ENCODE data around the gene MX1.
A peak's percentile ranks its signal among the peaks of the same experiment; 100 is the strongest.

The MX1 gene

DNA sequence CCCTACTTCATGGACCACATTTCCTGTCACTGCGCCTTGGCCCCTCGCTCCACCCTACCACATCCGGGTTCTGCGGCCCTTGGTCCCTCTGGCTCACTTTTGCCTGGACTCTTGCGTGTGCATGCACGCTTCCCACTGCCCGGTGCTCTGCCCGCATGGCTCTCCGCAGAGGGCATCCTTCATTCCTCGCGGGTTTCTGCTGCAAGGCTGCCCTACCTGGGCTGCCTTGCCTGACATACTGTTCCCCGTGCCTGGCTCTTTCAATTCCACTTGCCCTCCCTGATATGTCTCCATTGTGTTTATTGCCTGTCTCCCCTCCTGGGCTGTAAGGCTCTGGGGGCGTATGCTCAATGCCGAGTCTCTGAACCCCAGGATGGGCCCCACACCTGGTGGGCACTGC lies 37.8 kb upstream of the MX1 start:
- TF ChIP-seq CTCF (IDR thresholded peaks at IDR 0.05), result no peak
- H3K27ac ChIP-seq, result no peak overlapping the region
- DNase-seq (ENCODE audit: low spot score), result no peak
- H3K4me3 ChIP-seq, result no peak overlapping the region

DNA sequence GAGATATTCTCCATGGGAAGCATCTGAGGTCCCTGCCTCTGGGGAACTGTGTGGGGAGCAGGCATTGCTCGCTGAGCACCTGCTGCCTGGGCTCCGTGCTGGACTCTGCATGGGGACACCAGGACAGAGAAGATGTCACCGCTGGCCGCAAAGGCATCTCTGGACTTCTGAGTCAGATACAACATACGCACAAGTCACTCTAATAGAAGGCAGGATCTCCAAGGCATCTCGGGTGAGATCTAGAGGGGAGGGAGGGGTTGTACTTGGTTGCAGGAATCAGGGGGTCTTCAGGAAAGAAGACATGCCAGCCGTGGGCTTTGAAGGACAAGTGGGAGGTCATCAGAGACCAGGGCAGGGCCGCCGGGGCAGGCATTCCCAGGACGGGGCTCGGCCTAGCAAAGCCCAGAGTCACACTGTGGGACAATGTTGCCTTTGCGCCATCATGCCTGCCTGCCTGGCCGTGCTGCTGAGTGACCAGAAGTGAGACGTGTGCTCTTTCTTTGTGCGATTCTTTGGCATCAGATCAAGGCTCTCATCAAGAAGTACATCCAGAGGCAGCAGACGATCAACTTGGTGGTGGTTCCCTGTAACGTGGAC lies 35.9 kb upstream of the MX1 start:
- Histone ChIP-seq H3K27ac (no peak overlapping the region), H3K4me3 (no peak overlapping the region)
- TF ChIP-seq CTCF (IDR thresholded peaks at IDR 0.05), result no peak
- peak; percentile 31 for DNase-seq (ENCODE audit: low spot score)

DNA sequence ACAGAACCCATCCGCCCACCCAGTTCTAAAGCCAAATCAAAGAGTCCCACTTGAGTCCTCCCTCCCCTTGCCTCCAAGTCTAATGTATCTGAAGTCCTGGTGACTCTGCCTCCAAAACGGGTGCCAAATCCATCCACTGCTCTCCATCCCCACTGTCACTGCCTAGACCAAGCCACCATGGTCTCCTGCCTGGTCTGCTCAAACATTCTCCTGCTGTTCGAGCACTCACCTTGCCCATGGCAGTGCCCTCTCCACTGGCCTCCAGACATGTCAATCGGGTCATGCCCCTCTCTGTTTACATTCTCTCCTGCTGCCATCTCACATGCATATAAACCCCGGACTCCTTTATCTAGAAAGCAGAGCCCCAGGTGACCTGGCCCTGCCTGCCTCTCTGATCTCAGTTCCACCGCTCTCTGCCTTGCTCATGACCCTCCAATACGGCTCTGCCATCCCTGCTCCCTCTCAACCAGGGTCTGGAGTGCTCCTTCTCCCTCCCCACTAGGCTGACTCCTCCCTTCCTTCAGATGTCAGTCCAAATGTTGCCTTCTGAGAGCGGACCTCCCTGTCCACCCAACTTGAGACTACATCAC lies 32.1 kb upstream of the MX1 start:
- Histone ChIP-seq H3K4me3 (no peak overlapping the region), H3K27ac (no peak overlapping the region)
- no peak for TF ChIP-seq CTCF (IDR thresholded peaks at IDR 0.05)
- peak; percentile 52 for DNase-seq (ENCODE audit: low spot score)

DNA sequence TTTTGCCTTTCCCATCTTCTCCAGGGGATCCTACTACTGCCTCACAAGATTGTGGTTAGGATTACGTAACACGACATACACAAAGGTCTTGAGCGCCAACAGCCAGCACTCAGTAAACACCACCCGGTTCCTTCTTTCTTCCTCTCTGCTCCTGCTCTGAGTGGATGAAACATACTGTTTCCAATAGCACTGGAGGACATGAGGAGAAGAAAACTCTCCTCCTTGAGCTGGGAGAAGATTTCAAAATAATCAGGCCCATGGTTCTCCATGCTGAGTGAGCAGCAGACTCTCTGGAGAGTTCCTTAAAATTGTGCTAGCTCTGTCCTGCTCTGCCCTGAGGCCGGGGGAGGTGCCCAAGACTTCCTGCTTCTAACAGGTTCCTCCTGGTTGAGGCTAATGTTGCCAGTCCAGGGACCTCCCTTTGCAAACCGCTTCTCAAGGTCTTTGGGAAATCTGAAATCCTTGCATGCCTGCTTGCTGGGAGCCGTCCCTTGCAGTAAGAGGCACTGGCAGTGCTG lies 29.4 kb upstream of the MX1 start:
- Histone ChIP-seq H3K4me3 (no peak overlapping the region), H3K27ac (peak overlapping the region in 1 of 2 donors; percentile 65)
- DNase-seq (ENCODE audit: low spot score), result peak; percentile 72
- TF ChIP-seq CTCF (IDR thresholded peaks at IDR 0.05), result no peak

DNA sequence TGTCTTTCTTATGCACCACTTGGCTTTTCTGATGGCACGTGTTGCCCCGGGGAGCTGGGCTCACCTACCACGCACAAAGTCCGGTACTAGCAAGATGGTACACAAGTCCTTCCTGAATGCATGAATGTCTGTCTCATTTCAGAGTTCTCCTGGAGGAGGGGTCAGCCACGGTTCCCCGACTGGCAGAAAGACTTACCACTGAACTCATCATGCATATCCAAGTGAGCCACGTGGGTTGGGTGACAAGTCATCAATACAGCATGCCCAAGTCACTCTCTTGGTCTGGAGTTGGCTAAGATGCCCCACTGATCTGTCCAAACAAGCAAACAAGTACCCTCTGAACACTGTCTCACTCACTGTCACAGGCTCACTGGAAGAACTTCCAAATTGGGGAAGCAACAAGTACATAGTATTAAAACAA lies 28.6 kb upstream of the MX1 start:
- no peak for TF ChIP-seq CTCF (IDR thresholded peaks at IDR 0.05)
- Histone ChIP-seq H3K4me3 (no peak overlapping the region), H3K27ac (peak overlapping the region in 1 of 2 donors; percentile 65)
- DNase-seq (ENCODE audit: low spot score), result peak; percentile 38

- TF ChIP-seq CTCF (IDR thresholded peaks at IDR 0.05), result no peak
- no peak overlapping the region for H3K4me3 ChIP-seq
- H3K27ac ChIP-seq, result no peak overlapping the region
- DNase-seq (ENCODE audit: low spot score), result no peak
Measured at GRCh38 chr21:41398251-41398650, 27.8 kb upstream of the MX1 start.

GRCh38 chr21:41398831-41399230 lies 27.2 kb upstream of the MX1 start:
- TF ChIP-seq CTCF (IDR thresholded peaks at IDR 0.05), result no peak
- DNase-seq (ENCODE audit: low spot score), result peak; percentile 24
- Histone ChIP-seq H3K27ac (no peak overlapping the region), H3K4me3 (no peak overlapping the region)

Data from coronary artery (tissue), 2 donors.